HepG2 (cell line): Measurements from ENCODE around the gene ACSF3. TPM values are rescaled to one million over a fixed set of nuclear protein-coding genes. Genes with fewer than 3 reads are reported as not detected.
A peak's percentile ranks its signal among the peaks of the same experiment; 100 is the strongest.

Experiments used
- ATAC-seq: fragments of 200-7000 bp; cut with Tn5 transposase; 3 replicates; pipeline ENCODE4 v1.9.1; 2020; ENCODE audit warnings: mild to moderate bottlenecking, moderate library complexity
- BruUV-seq: library from RNA; stranded (reverse); fragments of 400-500 nt; replicated peaks from 2 replicates; lab custom pipeline; 2021; lab: Mats Ljungman, UMichigan
- CTCF ChIA-PET: fragments of 300-600 bp; formaldehyde crosslinking; extraction: SDS; loops from one replicate; lab custom pipeline; 2021; ENCODE audit warnings: low total read pairs, inconsistent platforms, low intra/inter-chr PET ratio; lab: Yijun Ruan, JAX
- POLR2A ChIA-PET: fragments of 350-600 bp; sonication (Branson Sonifier 250); formaldehyde crosslinking; loops from one replicate; lab custom pipeline; 2020; ENCODE audit warnings: antibody characterized with exemption, inconsistent platforms; lab: Yijun Ruan, JAX
- DNase-seq: peaks from one replicate; pipeline ENCODE4 v3.0.0-alpha.2; 2015; ENCODE audit warnings: low spot score
- FAIRE-seq: peaks from 3 replicates; lab custom pipeline; 2011; peaks lifted over from hg19 to GRCh38; lab: Jason Lieb, UNC
- H2AFZ ChIP-seq: one replicate; pipeline ENCODE4 v1.6.1; 2011; ENCODE audit warnings: low read length, inconsistent platforms
- H3K27ac ChIP-seq: fragments of 300-600 bp; 3 replicates; pipeline ENCODE4 v1.8.0; 2011; ENCODE audit warnings: mixed run types, mild to moderate bottlenecking, mixed read lengths, low read length, inconsistent platforms; ENCODE audit not compliant: insufficient read depth; ENCODE audit errors: extremely low read length
- H3K27me3 ChIP-seq, 2 experiments: fragments of 200-600 bp in 1 of 2; 2 replicates in 1 of 2; 3 replicates in 1 of 2; pipeline versions ENCODE4 v1.6.0 to v1.8.0; 2011; ENCODE audit warnings: low read length in 2 of 2, mild to moderate bottlenecking in 2 of 2, moderate library complexity in 2 of 2, inconsistent platforms in 1 of 2; ENCODE audit not compliant: insufficient read depth in 2 of 2, control insufficient read depth in 1 of 2
- H3K36me3 ChIP-seq, 2 experiments: fragments of 200-600 bp in 1 of 2; replicated peaks in 1 of 2; 2 replicates in 1 of 2; 3 replicates in 1 of 2; pipeline versions ENCODE4 v1.5.1 to v1.8.0; 2011; ENCODE audit warnings: low read length in 2 of 2, inconsistent platforms in 1 of 2; ENCODE audit not compliant: insufficient read depth in 2 of 2, control insufficient read depth in 1 of 2
- H3K4me1 ChIP-seq: 2 replicates; pipeline ENCODE4 v1.5.1; 2012; ENCODE audit warnings: low read length, inconsistent platforms; ENCODE audit not compliant: insufficient read depth
- H3K4me2 ChIP-seq: 2 replicates; pipeline ENCODE4 v1.6.0; 2011; ENCODE audit warnings: low read depth, low read length, inconsistent platforms
- H3K4me3 ChIP-seq, 3 experiments: fragments of 200-600 bp in 1 of 3; sonication (generic), shearing (Covaris generic) in 1 of 3; replicated peaks in 1 of 3; 2 replicates each; pipeline ENCODE4 v1.5.1; 2011 to 2016; ENCODE audit warnings: low read length in 3 of 3, inconsistent platforms in 2 of 3, low read depth in 2 of 3, mild to moderate bottlenecking in 2 of 3, control low read depth in 1 of 3, mixed read lengths in 1 of 3; ENCODE audit not compliant: insufficient read depth in 1 of 3
- H3K79me2 ChIP-seq: one replicate; pipeline ENCODE4 v1.6.1; 2011; ENCODE audit warnings: low read length, inconsistent platforms; ENCODE audit not compliant: insufficient read depth
- H3K9ac ChIP-seq: 2 replicates; pipeline ENCODE4 v1.6.0; 2011; ENCODE audit warnings: mild to moderate bottlenecking, low read depth, low read length, inconsistent platforms; ENCODE audit not compliant: insufficient read depth
- H3K9me3 ChIP-seq: 2 replicates; pipeline ENCODE4 v1.5.1; 2012; ENCODE audit warnings: mild to moderate bottlenecking, low read length
- H4K20me1 ChIP-seq: 2 replicates; pipeline ENCODE4 v1.6.0; 2011; ENCODE audit warnings: inconsistent platforms, mild to moderate bottlenecking, low read length, moderate library complexity; ENCODE audit not compliant: insufficient read depth
- BRCA1 ChIP-seq: sonication (generic); formaldehyde crosslinking; IDR thresholded peaks from 2 replicates; pipeline ENCODE4 v1.4.0; 2020; ENCODE audit warnings: missing genetic modification reagents
- CBX1 ChIP-seq: IDR thresholded peaks from one replicate; pipeline ENCODE4 v1.6.1; 2016; ENCODE audit warnings: antibody characterized with exemption, low read depth
- ELF3 ChIP-seq: IDR thresholded peaks from 2 replicates; pipeline ENCODE4 v1.6.1; 2016; ENCODE audit warnings: missing genetic modification reagents, missing compliant biosample characterization
- FOXK1 ChIP-seq: sonication (generic); formaldehyde crosslinking; IDR thresholded peaks from 2 replicates; pipeline ENCODE4 v1.4.0; 2020; ENCODE audit warnings: low read depth, missing genetic modification reagents, borderline replicate concordance
- HNRNPUL1 ChIP-seq: fragments of 200-400 bp; formaldehyde crosslinking; IDR thresholded peaks from 2 replicates; pipeline ENCODE4 v1.6.1; 2017; ENCODE audit warnings: low read depth, mild to moderate bottlenecking, low read length, moderate library complexity
- HOXA7 ChIP-seq: sonication (generic); formaldehyde crosslinking; IDR thresholded peaks from 2 replicates; pipeline ENCODE4 v1.8.1; 2022; ENCODE audit warnings: mild to moderate bottlenecking, missing genetic modification reagents, moderate library complexity
- IRF2 ChIP-seq: IDR thresholded peaks from 2 replicates; pipeline ENCODE4 v1.6.1; 2018; ENCODE audit warnings: missing genetic modification reagents, missing compliant biosample characterization
- ISL2 ChIP-seq: sonication (generic); formaldehyde crosslinking; IDR thresholded peaks from 2 replicates; pipeline ENCODE4 v1.5.0; 2020; ENCODE audit warnings: missing genetic modification reagents
- PHF5A ChIP-seq: IDR thresholded peaks from one replicate; pipeline ENCODE4 v1.6.1; 2018; ENCODE audit warnings: low read depth, missing genetic modification reagents; ENCODE audit not compliant: unreplicated experiment
- ZC3H4 ChIP-seq: sonication (generic); formaldehyde crosslinking; IDR thresholded peaks from 2 replicates; pipeline ENCODE4 v1.4.0; 2020; ENCODE audit warnings: missing genetic modification reagents, borderline replicate concordance
- ZEB1 ChIP-seq: IDR thresholded peaks from 2 replicates; pipeline ENCODE4 v1.6.1; 2012; ENCODE audit warnings: mild to moderate bottlenecking, low read depth, inconsistent platforms; ENCODE audit not compliant: insufficient replicate concordance
- ZNF12 ChIP-seq: sonication (generic); formaldehyde crosslinking; IDR thresholded peaks from 2 replicates; pipeline ENCODE4 v1.5.0; 2020; ENCODE audit warnings: missing genetic modification reagents
- ZNF34 ChIP-seq: sonication (generic); formaldehyde crosslinking; IDR thresholded peaks from 2 replicates; pipeline ENCODE4 v1.4.0; 2020; ENCODE audit warnings: mild to moderate bottlenecking, missing genetic modification reagents, borderline replicate concordance
- WGBS: methylation state at CpG from one replicate; pipeline ENCODE4 v1.1.6; 2017; ENCODE audit warnings: low lambda C conversion rate; 5-methylcytosine and 5-hydroxymethylcytosine counted together
- in situ Hi-C: cut with HindIII; loops from 2 replicates; pipeline ENCODE4 v1.10.0; 2017; ENCODE audit warnings: low pct_unique_long_range_greater_than_20kb; ENCODE audit not compliant: extremely low pct_ligation_motif_present
- intact Hi-C: fragments of 100-400 bp; cut with micrococcal nuclease; formaldehyde crosslinking; loops from one replicate; pipeline ENCODE4 v1.10.0; 2022; ENCODE audit not compliant: unreplicated experiment
- polyA plus RNA-seq, 8 experiments: library from polyadenylated mRNA; depleted of rRNA in 3 of 8; stranded (reverse) in 7 of 8; unstranded in 1 of 8; fragments of >200 nt; fragmentation: Illumina TruSeq in 4 of 8; extraction: Trizol in 4 of 8; gene quantifications; 2 replicates each; pipeline versions ENCODE4 v1.2.1 to v1.2.3, GENCODE V29; 2011 to 2016; ENCODE audit warnings: low read depth in 4 of 8, missing spikeins in 1 of 8, mixed read lengths in 1 of 8; ENCODE audit not compliant: insufficient read depth in 1 of 8
- total RNA-seq, 5 experiments: library from RNA; depleted of rRNA; stranded (reverse); fragments of >200 nt; fragmentation: Illumina TruSeq; extraction: Trizol; gene quantifications; 2 replicates each; pipeline ENCODE4 v1.2.3, GENCODE V29; 2016; ENCODE audit warnings: low read depth in 1 of 5
- TF ChIP-seq, protein P1 (sequence below): sonication (generic); formaldehyde crosslinking; IDR thresholded peaks from 2 replicates; pipeline ENCODE4 v1.5.0; 2020; ENCODE audit warnings: mild to moderate bottlenecking, missing genetic modification reagents, moderate library complexity
- TF ChIP-seq, protein P2 (sequence below): sonication (generic); formaldehyde crosslinking; IDR thresholded peaks from 2 replicates; pipeline ENCODE4 v1.4.0; 2020; ENCODE audit warnings: missing genetic modification reagents

Gene ACSF3
- total and polyA plus RNA-seq, 2 of the 13 experiments (the other 11 are each of a cell fraction or from before 2014, with no cell fraction given) = 14.9 to 30.6 TPM

DNA sequence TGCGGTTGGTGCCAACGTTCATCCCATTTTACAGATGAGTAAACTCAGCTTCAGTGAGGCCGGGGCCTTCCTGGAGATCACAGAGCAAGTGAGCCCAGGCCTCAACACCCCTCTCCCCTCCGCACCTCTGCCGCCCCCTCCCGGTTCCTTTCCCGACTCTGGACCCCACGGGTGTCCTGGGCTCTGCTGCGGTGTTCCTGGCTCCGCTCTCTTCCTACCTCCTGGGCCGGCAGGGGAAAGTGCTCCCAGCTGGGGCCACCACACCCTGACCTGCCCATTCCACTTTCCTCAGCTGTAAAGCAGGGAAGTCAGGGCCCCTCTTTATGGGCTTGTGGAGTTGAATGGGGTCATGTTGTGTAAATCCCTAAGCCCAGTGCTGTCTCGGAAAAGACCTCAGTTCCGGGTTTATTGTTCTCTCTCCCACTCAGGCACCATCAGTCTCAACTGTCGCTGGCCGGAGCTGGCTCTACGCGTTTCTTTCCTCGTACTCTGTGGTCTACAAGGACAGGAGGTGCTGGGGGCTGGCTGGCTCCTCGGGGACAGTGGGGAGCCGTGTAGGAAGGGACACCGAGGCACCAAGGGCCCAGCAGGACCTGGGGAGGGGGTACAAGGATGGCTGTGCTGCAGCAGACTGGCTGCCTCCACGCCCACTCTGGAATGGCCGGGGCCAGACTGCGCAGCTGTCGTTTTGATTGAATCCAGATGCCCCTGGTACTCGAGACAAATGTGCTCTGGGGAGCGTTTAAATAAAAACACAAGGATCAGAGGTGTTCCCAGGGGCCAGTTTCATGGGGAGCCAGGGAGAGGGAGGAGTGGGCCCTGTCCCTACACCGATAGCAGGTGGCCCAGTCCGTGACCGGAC is 21.7 kb upstream of the ACSF3 start (continued):
- TF ChIP-seq ZC3H4 = no peak
- TF ChIP-seq CBX1 = no peak
- TF ChIP-seq PHF5A (CRISPR knock-in tag) = no peak
- TF ChIP-seq, protein P1, sequence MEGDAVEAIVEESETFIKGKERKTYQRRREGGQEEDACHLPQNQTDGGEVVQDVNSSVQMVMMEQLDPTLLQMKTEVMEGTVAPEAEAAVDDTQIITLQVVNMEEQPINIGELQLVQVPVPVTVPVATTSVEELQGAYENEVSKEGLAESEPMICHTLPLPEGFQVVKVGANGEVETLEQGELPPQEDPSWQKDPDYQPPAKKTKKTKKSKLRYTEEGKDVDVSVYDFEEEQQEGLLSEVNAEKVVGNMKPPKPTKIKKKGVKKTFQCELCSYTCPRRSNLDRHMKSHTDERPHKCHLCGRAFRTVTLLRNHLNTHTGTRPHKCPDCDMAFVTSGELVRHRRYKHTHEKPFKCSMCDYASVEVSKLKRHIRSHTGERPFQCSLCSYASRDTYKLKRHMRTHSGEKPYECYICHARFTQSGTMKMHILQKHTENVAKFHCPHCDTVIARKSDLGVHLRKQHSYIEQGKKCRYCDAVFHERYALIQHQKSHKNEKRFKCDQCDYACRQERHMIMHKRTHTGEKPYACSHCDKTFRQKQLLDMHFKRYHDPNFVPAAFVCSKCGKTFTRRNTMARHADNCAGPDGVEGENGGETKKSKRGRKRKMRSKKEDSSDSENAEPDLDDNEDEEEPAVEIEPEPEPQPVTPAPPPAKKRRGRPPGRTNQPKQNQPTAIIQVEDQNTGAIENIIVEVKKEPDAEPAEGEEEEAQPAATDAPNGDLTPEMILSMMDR (CRISPR knock-in tag) = peak; percentile 6; the same call in 1 of the 2 replicates

DNA sequence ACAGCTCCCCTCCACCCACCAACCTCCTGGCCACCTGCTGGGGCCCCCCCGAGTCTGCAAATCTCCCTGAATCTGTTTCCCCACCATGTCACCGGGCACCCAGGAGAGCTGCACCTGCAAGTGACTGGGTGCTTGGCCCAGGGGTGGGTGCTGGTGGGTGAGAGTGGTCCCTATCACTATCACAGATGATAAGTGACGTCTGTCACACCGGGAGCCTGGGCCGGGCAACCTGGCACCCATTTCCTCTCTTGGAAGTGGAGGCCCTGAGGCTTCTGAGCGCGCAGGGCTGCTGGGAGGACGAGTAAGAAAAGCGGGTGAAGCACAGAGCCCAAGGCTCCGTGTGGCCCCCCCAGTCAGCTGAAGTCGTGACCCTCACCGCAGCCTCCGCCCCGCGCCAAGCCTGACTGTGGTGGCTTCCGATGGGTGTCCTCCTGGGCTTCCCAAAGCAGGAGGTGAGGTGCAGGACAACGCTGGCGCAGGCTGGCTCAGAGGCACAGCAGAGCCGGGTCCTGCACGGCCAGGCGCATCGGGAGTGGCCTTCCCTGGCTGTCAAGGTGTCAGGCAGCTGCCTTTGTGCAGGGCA is 21.0 kb upstream of the ACSF3 start:
- BruUV-seq = no TSS peak
- Histone ChIP-seq H3K9me3 (peaks cover 21% of the 10 kb centered on the region; the same call in 1 of the 2 replicates), H3K4me2 (no peak overlapping the region), H3K4me3 (no peak overlapping the region), H3K27me3 (peaks cover 20 to 58% of the 10 kb centered on the region in 2 experiments), H3K27ac (no peak overlapping the region), H3K4me1 (no peaks in the 10 kb centered on the region), H3K79me2 (no peaks in the 10 kb centered on the region), H2AFZ (no peak overlapping the region), H3K9ac (no peak overlapping the region), H3K36me3 (no peaks in the 10 kb centered on the region)
- FAIRE-seq (no peak), ATAC-seq (peak; percentile 17; the same call in 1 of the 3 replicates), DNase-seq (no peak)
- POLR2A ChIA-PET = no interaction called here
- intact Hi-C loops (no loop called here), in situ Hi-C loops (no loop called here)
- CTCF ChIA-PET = no interaction called here
- WGBS = 24% methylated on average over 4 of the region's 22 CpGs
- TF ChIP-seq ZNF12 (CRISPR knock-in tag) = no peak
- TF ChIP-seq ISL2 (CRISPR knock-in tag) = no peak
- TF ChIP-seq ZEB1 = no peak
- TF ChIP-seq, protein P2, sequence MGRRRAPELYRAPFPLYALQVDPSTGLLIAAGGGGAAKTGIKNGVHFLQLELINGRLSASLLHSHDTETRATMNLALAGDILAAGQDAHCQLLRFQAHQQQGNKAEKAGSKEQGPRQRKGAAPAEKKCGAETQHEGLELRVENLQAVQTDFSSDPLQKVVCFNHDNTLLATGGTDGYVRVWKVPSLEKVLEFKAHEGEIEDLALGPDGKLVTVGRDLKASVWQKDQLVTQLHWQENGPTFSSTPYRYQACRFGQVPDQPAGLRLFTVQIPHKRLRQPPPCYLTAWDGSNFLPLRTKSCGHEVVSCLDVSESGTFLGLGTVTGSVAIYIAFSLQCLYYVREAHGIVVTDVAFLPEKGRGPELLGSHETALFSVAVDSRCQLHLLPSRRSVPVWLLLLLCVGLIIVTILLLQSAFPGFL (CRISPR knock-in tag) = no peak
- no peak for TF ChIP-seq ELF3
- no peak for TF ChIP-seq BRCA1 (CRISPR knock-in tag)
- TF ChIP-seq FOXK1 (CRISPR knock-in tag) = no peak
- no peak for TF ChIP-seq HNRNPUL1
- TF ChIP-seq IRF2 (CRISPR knock-in tag) = no peak
- TF ChIP-seq HOXA7 (CRISPR knock-in tag) = no peak
- TF ChIP-seq ZNF34 (CRISPR knock-in tag) = no peak
- TF ChIP-seq, all 625 proteins: peak for 0
- H4K20me1 ChIP-seq = no peaks in the 10 kb centered on the region; the same call in 1 of the 2 replicates
